OCI-LY7 (cell line): ENCODE results near the gene CTPS1. TPM values are rescaled to one million over a fixed set of nuclear protein-coding genes. Genes with fewer than 3 reads are reported as not detected.
A peak's percentile ranks its signal among the peaks of the same experiment; 100 is the strongest.

Experiments used
- Bru-seq: library from RNA; stranded (reverse); fragments of 400-500 nt; gene quantifications from one replicate; lab custom pipeline; 2021; lab: Mats Ljungman, UMichigan
- BruChase-seq, 2 experiments: library from RNA; stranded (reverse); fragments of 400-500 nt; gene quantifications; one replicate each; lab custom pipeline; 2021; lab: Mats Ljungman, UMichigan
- BruUV-seq: library from RNA; stranded (reverse); fragments of 400-500 nt; replicated peaks from 2 replicates; lab custom pipeline; 2021; lab: Mats Ljungman, UMichigan
- CTCF ChIA-PET: fragments of 300-600 bp; sonication (Branson Sonifier 250); formaldehyde crosslinking; loops from one replicate; lab custom pipeline; 2022; ENCODE audit warnings: antibody characterized with exemption; ENCODE audit not compliant: unreplicated experiment; lab: Charles Lee
- POLR2A ChIA-PET: fragments of 300-600 bp; sonication (Branson Sonifier 250); formaldehyde crosslinking; loops from one replicate; lab custom pipeline; 2022; ENCODE audit warnings: antibody characterized with exemption; lab: Charles Lee
- DNase-seq: peaks from one replicate; pipeline ENCODE4 v3.0.0-alpha.2; 2015; ENCODE audit warnings: low spot score
- H2AFZ ChIP-seq: fragments of 200-600 bp; sonication (generic), shearing (Covaris generic); 2 replicates; pipeline ENCODE4 v1.6.1; 2014; ENCODE audit warnings: mild to moderate bottlenecking, antibody characterized with exemption, low read length, moderate library complexity
- H3K27ac ChIP-seq: fragments of 200-600 bp; sonication (generic); 2 replicates; pipeline ENCODE4 v1.5.1; 2014; ENCODE audit warnings: mixed run types, low read depth, mild to moderate bottlenecking, moderate library complexity, low read length, inconsistent platforms; ENCODE audit not compliant: poor library complexity, severe bottlenecking
- H3K36me3 ChIP-seq: fragments of 200-600 bp; sonication (generic); 2 replicates; pipeline ENCODE4 v1.6.1; 2014; ENCODE audit warnings: mild to moderate bottlenecking, antibody characterized with exemption, low read length, moderate library complexity, mixed read lengths; ENCODE audit not compliant: insufficient read depth
- H3K4me1 ChIP-seq: fragments of 200-600 bp; sonication (generic); 2 replicates; pipeline ENCODE4 v1.5.1; 2014; ENCODE audit warnings: mild to moderate bottlenecking, low read length; ENCODE audit not compliant: insufficient read depth, poor library complexity, severe bottlenecking
- H3K4me2 ChIP-seq: fragments of 200-600 bp; sonication (generic); 2 replicates; pipeline ENCODE4 v1.6.1; 2014; ENCODE audit warnings: mild to moderate bottlenecking, low read length
- H3K4me3 ChIP-seq: fragments of 200-600 bp; sonication (generic); 2 replicates; pipeline ENCODE4 v1.5.1; 2014; ENCODE audit warnings: mild to moderate bottlenecking, low read depth, low read length; ENCODE audit not compliant: poor library complexity, severe bottlenecking
- H3K79me2 ChIP-seq: fragments of 200-600 bp; sonication (generic); 2 replicates; pipeline ENCODE4 v1.6.1; 2016; ENCODE audit warnings: low read depth, mild to moderate bottlenecking, low read length, moderate library complexity, mixed read lengths; ENCODE audit not compliant: insufficient read depth
- H3K9me2 ChIP-seq: fragments of 200-600 bp; sonication (generic); 2 replicates; pipeline ENCODE4 v1.6.1; 2016; ENCODE audit warnings: mild to moderate bottlenecking, low read length, mixed read lengths; ENCODE audit not compliant: insufficient read depth
- H3K9me3 ChIP-seq: fragments of 200-600 bp; sonication (generic); 2 replicates; pipeline ENCODE4 v1.6.1; 2014; ENCODE audit warnings: mild to moderate bottlenecking, mixed run types, low read length, mixed read lengths
- H4K20me1 ChIP-seq: fragments of 200-600 bp; sonication (generic); 2 replicates; pipeline ENCODE4 v1.6.1; 2014; ENCODE audit warnings: mild to moderate bottlenecking, antibody characterized with exemption, low read length, moderate library complexity, mixed read lengths; ENCODE audit not compliant: insufficient read depth
- EZH2phosphoT487 ChIP-seq: fragments of 200-600 bp; sonication (generic); IDR thresholded peaks from 2 replicates; pipeline ENCODE4 v1.6.1; 2018; ENCODE audit warnings: low read depth, borderline replicate concordance, mild to moderate bottlenecking, mixed run types, antibody characterized with exemption, low read length, moderate library complexity, mixed read lengths
- intact Hi-C: fragments of 100-400 bp; cut with micrococcal nuclease; formaldehyde crosslinking; loops from one replicate; pipeline ENCODE4 v1.10.0; 2022; ENCODE audit not compliant: unreplicated experiment
- long read RNA-seq: library from polyadenylated mRNA; stranded (forward); transcript quantifications from one replicate; pipeline ENCODE4 v2.0.0, GENCODE V29; 2022
- total RNA-seq, 2 experiments: library from RNA; depleted of rRNA in 1 of 2; stranded (reverse); fragments of >200 nt in 1 of 2; shearing (Covaris generic) in 1 of 2; gene quantifications; 2 replicates each; pipeline ENCODE4 v1.2.3, GENCODE V29; 2014 to 2022
- TF ChIP-seq, protein P1 (sequence below): fragments of 200-600 bp; sonication (generic); conservative IDR thresholded peaks from 2 replicates; pipeline ENCODE4 v1.5.1; 2014; ENCODE audit warnings: mild to moderate bottlenecking, antibody characterized with exemption, low read length, moderate library complexity, mixed read lengths

CTPS1 gene, protein sequence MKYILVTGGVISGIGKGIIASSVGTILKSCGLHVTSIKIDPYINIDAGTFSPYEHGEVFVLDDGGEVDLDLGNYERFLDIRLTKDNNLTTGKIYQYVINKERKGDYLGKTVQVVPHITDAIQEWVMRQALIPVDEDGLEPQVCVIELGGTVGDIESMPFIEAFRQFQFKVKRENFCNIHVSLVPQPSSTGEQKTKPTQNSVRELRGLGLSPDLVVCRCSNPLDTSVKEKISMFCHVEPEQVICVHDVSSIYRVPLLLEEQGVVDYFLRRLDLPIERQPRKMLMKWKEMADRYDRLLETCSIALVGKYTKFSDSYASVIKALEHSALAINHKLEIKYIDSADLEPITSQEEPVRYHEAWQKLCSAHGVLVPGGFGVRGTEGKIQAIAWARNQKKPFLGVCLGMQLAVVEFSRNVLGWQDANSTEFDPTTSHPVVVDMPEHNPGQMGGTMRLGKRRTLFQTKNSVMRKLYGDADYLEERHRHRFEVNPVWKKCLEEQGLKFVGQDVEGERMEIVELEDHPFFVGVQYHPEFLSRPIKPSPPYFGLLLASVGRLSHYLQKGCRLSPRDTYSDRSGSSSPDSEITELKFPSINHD
- total RNA-seq (2014; rRNA removed; shearing (Covaris generic)) (58.9 and 76.6 TPM in 2 replicates), total RNA-seq (2022) (111 and 117 TPM in 2 replicates), Bru-seq, nascent RNA (percentile 95 among the genes with signal in this experiment), BruChase-seq, experiment 1, labeled RNA remaining after a 6-hour chase (percentile 95 among the genes with signal in this experiment), BruChase-seq, experiment 2, labeled RNA remaining after a 2-hour chase (percentile 96 among the genes with signal in this experiment)
- long read RNA-seq, full-length matches to known transcripts = 160 of 208 reads
- long read RNA-seq, partial matches to known transcripts = 20 of 208 reads
- long read RNA-seq, other reads (novel, unspliced or antisense) = 28 of 208 reads

DNA sequence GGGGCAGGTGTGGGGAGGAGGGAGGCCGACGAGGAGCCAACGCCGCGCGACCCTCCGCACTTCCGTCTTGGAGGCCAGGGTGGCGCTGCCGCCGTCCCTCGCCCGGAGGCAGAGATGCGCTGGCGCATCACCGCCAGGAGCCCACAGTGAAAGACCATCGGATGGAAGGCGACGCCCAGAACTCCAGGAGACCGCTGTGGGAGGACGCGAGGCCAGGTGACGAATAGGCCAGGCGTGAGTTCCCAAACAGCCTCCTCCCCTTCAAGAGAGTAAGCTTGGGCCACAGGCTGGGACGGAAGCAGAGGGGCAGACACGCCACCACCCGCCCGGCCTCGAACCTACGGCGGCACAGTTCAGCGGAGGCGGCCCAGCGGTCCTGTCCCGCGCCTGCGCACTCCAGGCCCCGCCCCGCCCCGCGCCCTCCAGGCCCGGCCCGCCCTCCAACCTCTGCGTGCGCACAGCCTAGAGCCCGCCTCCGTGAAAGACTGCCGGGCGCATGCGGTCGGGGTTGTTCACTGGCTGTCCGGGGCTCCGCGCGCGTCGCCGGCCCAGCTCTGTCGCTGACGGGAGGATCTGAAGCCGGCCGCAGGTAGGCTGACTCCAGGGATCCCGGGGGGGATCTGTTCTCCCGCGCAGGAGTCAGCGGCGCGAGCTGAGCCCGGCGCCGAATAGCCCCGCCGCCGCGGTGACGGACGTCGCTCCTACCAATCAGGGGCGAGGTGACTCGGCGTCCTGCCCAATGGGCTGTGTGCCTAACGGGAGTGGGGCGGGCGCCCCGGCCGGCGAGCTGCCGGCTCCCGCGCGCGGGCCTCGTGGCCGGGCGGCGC is at the start of gene CTPS1:
TSS of gene CTPS1 (plus strand) at position 456 of the 827 bp plus-strand sequence. CDS start 3,595 bp downstream, outside the sequence.
- Histone ChIP-seq H3K79me2 (peaks cover 45% of the 10 kb centered on the region), H3K9me3 (no peaks in the 10 kb centered on the region), H2AFZ (peak within 1 kb of the TSS; percentile 82), H3K36me3 (peaks cover 43% of the 10 kb centered on the region), H3K27ac (peak within 1 kb of the TSS; percentile 79), H3K4me2 (peak within 1 kb of the TSS; percentile 83), H3K4me1 (peaks cover 25% of the 10 kb centered on the region), H3K9me2 (no peaks in the 10 kb centered on the region), H4K20me1 (peaks cover 28% of the 10 kb centered on the region), H3K4me3 (peak within 1 kb of the TSS; percentile 100)
- DNase-seq = peak; percentile 95
- TF ChIP-seq, protein P1, sequence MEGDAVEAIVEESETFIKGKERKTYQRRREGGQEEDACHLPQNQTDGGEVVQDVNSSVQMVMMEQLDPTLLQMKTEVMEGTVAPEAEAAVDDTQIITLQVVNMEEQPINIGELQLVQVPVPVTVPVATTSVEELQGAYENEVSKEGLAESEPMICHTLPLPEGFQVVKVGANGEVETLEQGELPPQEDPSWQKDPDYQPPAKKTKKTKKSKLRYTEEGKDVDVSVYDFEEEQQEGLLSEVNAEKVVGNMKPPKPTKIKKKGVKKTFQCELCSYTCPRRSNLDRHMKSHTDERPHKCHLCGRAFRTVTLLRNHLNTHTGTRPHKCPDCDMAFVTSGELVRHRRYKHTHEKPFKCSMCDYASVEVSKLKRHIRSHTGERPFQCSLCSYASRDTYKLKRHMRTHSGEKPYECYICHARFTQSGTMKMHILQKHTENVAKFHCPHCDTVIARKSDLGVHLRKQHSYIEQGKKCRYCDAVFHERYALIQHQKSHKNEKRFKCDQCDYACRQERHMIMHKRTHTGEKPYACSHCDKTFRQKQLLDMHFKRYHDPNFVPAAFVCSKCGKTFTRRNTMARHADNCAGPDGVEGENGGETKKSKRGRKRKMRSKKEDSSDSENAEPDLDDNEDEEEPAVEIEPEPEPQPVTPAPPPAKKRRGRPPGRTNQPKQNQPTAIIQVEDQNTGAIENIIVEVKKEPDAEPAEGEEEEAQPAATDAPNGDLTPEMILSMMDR = peak; percentile 70
- no peak for TF ChIP-seq EZH2phosphoT487
- ChIA-PET POLR2A (interaction anchor here (0.5 to 1.1 kb wide), 7 partner anchors 8 to 1166 kb away, joined by 3 to 4 read pairs (median 3); no protein-coding TSS in a partner anchor), CTCF (interaction anchor here (0.7 kb wide), 1 partner anchor 60 kb away, joined by 3 read pairs; no protein-coding TSS in a partner anchor)
- intact Hi-C loops = loop anchor here (2.0 to 5.0 kb wide), 2 partner anchors 23 to 1058 kb away; no protein-coding TSS in a partner anchor
- no TSS peak for BruUV-seq

DNA sequence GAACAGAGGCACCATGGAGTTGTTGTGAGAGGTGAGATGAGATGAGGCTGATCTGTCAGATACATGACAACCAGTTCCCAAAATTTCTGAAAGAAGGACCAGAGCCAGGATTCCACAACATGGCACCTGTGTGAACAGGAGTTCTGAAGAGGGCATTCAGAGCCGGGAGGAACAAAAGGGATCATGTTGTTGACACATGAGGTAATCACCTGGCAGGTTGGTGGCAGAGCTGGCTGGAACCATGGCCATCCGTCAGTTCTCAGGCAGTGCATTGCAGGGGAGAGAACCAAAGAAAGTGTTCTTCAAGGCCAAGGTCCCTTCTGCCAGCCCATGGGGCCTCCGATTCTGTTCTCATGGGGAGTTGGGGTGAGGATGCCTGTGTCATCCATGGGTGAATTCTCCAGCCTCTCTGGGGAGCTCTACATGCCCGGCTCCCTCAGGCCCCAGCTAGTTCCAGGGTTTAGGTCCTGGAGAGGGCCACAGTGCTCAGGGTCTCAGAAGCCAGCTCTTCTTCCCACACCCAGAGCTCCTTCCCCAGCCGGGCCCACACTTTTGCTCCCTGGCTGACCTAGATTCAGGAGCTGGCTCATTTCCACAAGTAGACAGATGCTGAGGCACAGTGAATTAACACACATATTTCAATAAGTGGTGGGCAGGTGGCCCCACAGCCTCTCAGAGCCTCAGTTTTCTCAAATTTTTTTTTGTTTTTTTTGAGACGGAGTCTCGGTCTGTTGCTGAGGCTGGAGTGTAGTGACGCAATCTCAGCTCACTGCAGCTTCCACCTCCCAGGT is 49.1 kb upstream of the CTPS1 start:
- H3K79me2 ChIP-seq = no peaks in the 10 kb centered on the region
- no TSS peak for BruUV-seq
- H3K27ac ChIP-seq = no peak overlapping the region
- no peak overlapping the region for H3K4me3 ChIP-seq
- no peak for DNase-seq
- H3K4me1 ChIP-seq = no peaks in the 10 kb centered on the region
- TF ChIP-seq EZH2phosphoT487 = no peak
- TF ChIP-seq, protein P1 = no peak
- H2AFZ ChIP-seq = no peak overlapping the region
- ChIA-PET POLR2A (no interaction called here), CTCF (no interaction called here)
- H3K9me2 ChIP-seq = no peaks in the 10 kb centered on the region
- H3K9me3 ChIP-seq = no peaks in the 10 kb centered on the region
- no peaks in the 10 kb centered on the region for H3K36me3 ChIP-seq
- H3K4me2 ChIP-seq = no peak overlapping the region
- no peaks in the 10 kb centered on the region for H4K20me1 ChIP-seq
- intact Hi-C loops = no loop called here
